CD1c-positive myeloid dendritic cell (primary cell): ENCODE results near the gene GNAI1.
A peak's percentile ranks its signal among the peaks of the same experiment; 100 is the strongest.

ENCODE experiments used
- DNase-seq: peaks from one replicate; pipeline ENCODE4 v3.0.0-alpha.2; 2016; ENCODE audit errors: extremely low spot score

The GNAI1 gene

DNA sequence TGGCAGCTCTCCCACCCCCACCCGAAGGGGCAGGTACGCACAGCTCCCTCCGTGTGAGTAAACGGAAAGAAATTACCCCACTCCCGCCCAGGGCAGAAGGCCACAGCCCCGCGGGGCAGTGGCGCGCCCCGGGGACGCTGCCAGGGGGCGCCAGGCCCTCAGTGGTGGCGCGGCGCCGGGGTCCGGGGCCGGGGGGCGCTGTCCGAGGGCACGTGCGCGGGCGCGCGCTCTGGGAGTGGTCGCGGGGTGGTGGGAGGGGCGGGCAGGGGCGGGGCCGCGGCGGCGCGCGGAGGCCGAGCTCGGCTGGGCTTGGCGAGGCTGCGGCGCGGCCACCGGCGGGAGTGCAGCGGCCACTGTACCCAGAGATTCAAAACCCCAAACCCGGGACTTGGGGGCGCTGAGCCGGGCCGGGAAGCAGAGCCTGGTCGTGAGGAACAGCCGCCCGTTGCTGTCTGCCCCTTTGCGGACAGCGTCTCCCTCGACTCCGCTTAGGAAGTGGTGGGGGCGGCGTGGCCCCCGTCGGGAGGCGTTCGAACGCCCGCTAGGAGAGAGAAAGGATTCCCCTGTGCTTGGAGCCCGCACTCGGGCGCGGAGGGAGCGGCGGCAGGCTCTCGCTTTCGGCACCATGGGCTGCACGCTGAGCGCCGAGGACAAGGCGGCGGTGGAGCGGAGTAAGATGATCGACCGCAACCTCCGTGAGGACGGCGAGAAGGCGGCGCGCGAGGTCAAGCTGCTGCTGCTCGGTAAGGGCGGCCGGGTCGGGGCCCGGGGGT lies at the start of gene GNAI1:
Gene GNAI1 (plus strand): TSS at position 296 of the 773 bp plus-strand sequence. CDS start 330 bp downstream, at position 626.
- DNase-seq = peak; percentile 36

DNA sequence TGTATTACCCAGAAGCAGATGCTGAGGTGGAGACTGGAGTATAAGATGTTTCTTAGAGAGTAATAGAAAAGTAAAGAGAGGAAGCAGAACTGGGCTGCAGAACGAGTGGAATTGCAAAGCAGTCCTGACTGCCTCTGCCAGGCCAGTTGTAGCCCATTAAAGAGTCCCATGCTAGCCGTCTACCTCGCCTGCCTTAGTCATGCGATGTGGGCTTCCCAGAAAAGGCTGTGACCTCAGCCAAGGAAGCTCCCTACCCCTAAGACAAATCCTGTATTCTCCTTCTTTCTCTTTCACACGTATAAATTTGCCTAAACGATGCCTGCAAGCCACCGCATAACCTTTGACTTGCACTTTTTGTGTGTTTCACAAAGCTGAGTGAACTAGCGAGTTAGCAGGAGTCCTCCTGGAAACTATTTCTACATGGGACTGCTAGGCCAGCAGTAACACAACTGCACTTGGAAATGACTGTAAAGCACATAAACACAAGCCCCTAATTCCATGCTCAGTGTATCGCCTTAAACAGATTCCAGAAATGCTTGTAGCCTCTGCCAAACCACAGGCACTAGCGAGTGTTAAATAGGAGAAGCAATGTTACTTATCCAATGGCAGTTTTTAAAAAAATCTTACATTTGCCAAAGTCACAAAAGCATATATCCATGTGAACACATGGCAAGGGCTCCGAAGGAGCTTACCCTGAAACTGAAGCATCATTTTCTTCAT lies 47.4 kb upstream of the GNAI1 start:
- DNase-seq = no peak

DNA sequence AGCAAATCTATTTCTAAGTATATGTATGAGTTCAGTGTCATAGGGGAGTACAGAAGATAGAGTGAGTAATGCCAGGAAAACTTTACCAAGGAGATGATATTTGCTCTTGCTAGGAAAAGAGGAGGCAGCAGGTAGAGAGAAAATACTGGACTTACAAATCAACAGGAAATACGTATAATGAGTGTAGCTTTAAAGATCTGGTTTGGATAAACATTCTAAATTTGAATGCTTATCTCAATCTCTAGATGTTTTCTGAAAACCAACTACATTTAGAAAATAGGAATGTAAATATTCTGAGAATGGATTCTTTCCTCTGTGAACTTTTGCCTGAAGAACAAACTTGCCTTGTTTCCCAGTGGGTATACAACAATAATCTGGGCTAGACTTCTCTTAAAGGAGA lies 46.9 kb upstream of the GNAI1 start:
- DNase-seq = no peak

DNA sequence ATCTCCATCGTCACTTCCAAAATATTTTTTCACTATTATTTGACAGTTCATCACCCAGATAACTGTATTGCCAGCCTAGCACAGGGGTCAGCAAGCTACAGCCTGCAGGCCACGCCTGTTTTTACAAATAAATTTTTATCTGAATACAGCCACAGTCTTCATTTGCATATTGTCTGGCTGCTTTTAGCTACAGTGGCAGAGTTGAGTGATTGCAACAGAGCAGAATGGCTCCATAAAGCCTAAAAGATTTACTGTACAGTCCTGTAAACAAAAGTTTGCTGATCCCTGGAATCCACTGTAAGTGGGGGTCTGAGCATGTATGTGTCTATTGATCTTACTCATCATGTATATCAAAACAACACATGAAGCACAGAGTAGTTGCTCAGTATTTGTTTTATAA lies 45.9 kb upstream of the GNAI1 start:
- DNase-seq = no peak

DNA sequence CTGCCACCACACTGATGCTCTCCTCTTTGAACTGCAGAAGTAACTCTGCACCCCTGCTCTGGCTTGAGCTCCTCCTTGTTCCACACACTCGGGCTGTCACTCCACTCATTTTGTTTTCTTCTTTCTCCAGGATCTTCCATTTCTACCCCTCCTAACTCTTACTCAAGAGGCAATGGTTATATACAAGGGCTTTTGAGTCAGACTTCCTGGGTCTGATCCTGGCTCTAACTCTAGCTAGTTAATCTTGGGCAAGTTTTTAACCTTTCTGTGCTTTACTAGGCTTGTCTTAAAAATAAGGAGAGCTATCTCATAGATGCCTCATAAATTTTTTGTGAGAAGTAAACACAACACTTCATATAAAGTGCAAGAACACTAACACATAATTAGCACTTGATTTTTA lies 45.3 kb upstream of the GNAI1 start:
- no peak for DNase-seq

DNA sequence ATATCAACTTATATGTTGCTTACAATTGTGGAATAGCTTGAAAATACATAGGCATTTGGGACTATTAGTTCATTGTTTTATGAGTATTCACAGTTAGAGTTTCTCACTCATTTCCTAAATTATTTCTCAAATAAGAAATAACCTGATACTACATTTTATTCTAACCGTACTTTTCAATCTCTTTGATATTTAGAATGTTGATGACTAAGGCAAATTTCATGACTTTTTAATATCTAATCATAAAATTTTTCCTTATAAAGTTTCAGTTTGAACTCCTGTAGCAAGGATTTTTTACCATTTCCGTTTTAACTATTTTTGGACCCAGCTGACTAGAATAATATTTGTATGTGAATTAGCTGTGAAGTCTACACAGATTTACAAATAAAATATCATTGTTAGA lies 41.3 kb upstream of the GNAI1 start:
- DNase-seq = no peak

DNA sequence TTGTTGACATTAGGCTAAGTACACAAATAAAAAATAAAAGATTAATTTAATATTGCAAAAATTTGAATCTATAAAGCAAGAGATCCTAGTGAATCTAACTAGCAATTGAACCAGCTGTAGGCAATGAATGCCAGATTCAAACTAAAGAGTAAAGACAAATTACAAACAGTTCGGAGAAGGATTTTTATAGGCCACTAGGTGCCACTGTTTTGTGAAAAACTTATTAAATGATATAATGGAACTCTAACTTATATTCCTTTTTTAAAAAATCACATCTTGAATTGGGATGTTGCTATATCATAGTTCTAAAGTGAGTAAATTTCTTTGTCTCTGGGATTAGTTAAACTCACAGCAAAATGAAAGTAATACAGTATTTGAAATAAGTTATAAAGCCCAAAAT lies 39.1 kb upstream of the GNAI1 start:
- DNase-seq = peak; percentile 11

DNA sequence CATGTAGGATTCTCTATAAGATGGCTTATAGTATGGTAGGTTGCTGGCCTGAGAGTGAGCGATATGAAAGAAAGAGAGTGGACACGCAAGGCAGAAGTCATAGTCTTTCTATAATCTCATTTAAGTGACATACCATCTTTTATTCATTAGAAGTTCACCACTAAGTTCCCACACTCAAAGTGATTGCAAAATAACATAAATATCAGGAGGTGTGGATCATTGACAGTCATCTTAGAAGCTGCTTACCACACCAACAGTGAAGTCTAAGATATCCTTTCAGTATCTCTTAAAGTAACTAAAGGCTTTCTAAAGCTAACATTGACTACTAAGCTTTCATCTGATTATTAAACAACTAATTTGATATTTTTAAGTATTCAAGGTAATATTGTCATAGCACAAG lies 36.9 kb upstream of the GNAI1 start:
- no peak for DNase-seq

DNA sequence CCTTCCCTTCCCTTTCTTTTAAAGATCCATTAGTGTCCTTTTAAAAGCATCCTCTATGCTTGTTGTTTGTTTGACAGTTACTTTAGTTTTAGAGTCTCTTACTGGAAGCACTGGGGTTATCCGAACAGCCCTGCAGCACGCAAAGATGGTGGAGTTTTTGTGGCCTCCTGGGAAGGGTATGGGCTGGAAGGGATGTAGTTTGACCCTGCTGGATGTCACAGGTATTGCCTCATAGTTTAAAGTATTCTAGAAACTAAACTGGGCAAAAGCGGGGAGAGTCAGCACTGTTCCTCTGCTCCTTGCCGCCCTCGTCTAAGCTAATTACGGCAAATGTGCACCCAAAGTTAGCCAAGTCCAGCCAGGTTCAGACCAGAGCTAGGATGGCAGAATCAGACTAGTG lies 35.8 kb upstream of the GNAI1 start:
- DNase-seq = no peak

DNA sequence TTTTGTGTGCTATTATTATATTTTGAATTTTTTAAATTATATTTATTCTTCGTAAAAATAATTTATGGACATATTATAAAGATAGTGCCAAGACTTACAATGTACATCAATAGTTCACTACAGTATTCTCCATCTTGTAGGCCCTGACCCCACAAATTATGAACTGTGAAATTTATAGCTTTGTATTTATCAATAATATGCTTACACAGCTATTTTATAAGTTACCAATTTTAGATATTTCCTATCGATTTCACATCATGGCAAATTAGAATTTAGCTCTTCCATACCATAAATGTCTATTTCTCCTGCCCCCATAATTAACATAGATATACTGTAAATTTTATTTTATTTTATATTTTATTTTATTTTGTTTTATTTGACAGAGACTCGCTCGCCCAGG lies 34.4 kb upstream of the GNAI1 start:
- no peak for DNase-seq

DNA sequence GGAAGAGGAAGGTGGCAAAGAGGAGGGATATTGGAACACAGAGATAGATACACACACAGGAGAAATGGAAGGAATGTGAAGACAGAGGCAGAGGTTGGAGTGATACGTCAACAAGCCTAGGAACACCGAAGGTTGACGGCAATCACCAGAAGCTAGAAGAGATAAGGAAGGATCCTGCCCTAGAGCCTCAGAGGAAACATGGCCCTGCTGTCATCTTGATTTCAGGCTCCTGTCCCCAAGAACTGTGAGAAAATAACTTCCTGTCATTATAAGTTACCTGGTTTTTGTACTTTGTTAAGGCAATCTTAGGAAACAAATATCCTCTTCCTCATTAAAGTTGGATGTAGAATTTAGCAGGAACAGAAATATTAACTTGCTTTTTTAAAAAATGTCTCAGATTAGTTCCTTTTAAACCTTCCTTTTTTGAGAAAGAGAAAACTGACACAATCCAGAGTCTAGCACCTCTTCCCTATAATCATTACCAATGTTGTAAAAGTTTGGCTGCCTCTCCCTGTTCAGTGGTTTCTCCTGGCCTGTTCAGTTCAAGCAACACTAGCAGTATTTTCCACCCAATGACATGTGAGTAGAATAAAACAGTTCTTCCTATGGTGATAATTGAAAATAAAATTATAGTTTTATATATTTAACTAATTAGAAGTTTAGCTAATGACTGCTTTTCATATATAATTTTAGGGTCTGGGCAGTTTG lies 28.8 kb upstream of the GNAI1 start:
- peak; percentile 34 for DNase-seq

DNA sequence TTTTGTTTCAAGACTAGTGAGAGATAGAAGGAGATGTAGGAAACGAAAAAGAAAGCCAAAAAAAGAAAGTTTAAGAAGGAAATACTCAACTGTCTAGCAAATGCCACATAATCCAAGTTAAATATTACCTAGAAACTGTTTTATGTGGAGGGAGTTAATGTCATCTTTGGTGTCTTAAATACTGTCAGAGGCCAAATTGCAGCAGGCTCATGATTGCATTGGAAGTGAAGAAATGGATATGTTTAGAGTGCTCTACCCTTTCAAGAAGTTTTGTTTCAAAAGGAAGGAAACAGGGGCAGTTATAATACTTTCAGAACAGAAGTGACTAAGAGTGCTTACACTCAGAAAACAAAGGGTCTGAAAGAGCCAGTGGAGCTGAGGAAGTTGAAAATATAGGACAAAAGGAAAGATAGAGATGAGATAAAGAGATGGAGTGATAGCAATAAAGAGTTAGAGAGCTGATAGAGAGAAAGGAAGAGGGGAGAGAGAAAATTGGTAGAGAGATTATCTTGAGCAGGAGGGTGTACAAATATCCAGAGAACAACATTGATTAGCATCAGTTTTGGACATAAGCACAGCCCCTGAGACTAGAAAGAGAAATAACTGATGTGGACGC lies 28.0 kb upstream of the GNAI1 start:
- DNase-seq = no peak

DNA sequence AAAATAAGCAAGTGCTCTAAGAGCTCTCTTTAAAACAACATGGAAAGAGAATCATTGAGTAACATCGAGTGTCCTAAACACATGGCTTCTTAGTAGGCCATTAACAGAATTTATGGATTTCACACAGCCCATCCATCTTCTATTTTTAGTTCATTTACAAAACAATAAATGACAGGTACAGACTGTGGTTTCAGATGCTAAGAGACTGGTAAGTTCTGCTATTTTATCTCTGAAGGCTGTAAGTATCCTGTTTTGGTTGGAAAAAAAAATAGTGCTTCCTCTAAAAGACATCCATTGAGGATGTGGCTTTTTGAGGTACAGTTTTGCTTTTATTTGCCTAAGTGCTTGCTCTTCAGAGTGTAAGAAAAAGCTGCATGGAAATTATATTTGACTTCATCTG lies 27.4 kb upstream of the GNAI1 start:
- peak; percentile 42 for DNase-seq

DNA sequence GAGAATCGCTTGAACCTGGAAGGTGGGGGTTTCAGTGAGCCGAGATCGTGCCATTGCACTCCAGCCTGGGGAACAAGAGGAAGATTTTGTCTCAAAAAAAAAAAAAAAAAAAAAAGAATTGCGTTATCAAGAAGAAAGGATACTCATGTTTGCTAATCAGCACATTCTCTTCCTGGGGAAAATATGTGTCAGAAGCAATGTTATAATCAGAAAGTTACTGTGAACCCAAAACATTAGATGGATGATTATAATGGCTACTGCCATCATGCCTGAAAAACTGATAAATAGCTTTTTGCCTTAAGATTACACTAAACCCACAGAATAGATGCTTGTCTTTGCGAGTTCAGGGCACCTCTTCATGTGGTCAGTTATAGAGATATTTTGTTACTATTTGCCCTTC lies 24.3 kb upstream of the GNAI1 start:
- DNase-seq = no peak

DNA sequence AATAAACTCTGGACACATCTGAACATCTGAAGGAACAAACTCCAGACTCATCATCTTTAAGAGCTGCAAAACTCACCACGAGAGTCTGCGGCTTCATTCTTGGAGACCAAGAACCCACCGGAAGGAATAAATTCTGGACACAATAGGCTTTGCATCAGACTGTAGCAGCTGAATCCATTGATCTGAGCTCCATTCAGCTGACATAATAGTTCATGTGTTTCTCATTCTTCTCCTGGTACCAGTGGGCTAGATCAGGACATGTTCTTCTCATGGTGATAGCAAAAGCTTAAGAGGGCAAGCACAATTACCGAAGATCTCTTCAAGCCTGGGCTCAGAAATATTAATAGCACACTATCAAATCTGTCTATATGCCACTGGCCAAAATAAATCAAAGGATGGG lies 20.5 kb upstream of the GNAI1 start:
- DNase-seq = no peak

DNA sequence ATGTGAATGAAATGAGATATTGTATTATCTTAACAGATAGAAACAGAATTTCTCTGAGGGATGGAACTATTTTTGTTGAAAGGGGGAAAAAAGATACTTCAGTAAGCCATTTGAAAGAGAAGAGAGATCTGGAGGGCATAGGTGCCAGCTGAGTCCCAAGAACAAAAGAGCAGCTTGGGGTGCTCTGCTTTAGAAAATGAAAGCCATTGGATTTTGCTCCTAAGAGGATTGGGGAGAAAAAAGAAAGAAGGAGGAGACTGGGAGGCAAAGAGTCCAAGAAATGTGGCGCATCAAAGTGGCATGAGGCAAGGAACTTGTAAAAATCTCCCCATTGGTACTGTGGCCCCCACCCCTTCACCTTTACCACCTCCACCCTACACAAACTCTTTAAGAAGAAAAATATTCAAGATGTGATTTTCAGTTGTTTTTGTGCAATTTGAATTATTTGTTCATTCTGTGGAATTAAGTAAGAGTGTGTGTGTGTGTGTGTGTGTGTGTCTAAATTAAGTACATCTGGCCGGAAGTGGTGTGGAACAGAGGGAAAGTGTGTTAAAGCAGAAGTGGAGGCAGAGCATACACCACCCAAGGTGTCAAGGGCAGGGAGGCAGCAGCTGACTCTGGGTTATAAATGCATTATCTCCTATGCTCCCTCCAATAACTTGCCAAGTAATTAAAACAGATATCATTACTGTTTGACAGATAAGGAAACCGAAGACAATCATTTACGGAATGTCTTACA lies 9.9 kb upstream of the GNAI1 start:
- DNase-seq = no peak

DNA sequence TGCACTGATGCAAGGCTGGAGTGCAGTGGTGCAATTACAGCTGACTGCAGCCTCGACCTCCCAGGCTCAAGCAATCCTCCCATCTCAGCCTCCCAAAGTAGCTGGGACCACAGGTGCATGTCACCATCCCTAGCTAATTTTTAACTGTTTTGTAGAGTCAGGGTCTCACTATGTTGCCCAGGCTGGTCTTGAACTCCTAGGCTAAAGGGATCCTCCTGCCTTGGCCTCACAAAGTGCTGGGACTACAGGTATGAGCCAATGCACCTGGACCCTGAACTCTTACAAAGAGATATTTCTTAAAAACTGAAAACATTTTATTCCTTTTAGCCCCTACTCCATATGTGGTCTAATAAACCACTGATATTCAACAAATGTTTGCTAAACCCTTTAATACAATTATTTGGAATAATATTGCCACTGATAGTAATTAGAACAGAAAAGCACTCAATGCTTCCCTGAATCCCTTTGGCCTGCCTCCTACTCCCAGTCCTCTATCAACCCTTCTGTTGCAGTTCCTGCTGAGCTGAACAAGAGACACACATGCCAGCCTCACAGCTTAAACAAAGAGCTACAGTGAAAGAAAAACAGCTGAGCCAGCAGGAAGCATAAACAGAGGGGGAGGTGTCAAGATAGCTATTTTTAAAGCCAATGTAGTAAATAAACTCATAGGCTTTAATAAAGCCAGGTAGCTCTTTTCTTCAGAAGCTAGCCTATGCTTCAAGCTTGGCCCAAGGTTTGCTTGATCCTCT lies 7.0 kb upstream of the GNAI1 start:
- no peak for DNase-seq

DNA sequence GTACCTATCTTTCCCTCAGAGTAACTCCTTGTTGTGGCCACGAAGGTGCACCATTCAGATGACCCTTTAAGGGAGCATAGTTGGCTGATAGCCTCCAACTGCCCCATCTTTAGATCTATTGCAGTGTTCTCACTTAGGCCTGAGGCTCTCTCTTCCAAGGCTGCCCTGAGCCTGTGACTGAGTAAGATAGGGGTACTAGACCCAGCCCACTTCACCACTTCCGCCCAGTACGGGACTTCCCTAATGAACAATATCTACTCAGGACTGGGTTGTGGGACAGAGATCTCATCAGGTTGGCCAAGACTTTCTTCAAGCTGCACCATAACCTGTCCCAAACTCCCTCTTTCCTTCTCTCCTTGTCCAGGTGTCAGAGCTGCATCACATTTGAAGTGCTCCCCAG lies 5.7 kb upstream of the GNAI1 start:
- DNase-seq = peak; percentile 18

DNA sequence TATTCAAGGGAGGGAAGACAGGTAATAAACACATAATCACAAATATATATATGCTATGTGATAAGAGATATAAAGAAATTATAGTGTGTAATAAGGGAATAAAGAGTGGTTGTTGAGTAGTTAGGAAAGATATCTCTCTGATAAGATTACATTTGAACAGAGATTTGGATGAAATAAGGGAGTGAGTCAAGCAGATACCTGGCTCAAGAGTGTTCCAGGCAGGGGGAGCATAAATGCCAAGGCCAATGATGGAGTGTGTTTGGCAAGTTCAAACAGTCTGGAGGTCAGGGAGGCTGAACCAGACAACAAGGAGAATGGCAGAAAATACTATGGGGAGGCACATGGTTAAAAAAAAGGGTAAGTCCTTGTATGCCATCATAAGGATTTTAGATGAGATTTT lies 4.8 kb upstream of the GNAI1 start:
- DNase-seq = no peak

DNA sequence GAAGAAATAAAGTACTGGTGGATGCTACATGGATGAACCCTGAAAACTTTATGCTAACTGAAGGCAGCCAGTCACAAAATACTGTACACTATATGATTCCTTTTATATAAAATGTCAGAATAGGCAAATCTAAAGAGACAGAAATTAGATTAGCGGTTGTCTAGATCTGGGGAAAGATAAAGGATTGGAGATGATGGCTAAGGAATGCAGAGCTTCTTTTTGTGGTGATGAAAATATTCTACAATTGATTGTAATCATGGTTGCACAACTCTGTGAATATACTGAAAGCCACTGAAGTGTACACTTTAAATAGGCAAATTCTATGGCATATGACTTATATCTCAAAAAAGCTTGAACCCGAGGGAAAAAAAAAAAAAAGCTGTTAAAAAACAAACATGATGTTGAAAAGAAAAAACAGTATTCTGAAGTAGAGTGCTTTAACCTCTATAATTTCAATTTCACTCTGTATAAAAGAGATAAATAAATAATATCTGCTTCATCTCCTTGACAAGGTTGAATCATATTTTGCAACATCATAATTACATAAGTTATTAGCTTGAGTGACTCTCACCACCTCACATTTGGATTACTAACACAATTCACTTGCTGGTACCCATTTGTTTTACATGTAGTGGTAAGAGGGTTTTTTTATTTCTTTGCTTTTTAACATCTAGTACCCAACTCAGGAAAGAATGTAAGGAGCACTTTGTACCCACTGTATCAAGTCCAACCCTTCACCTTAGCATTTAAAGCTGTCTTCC lies 2.8 kb upstream of the GNAI1 start:
- DNase-seq = no peak
